DMS53 treated with DMSO at 0.1 percent for 48 hours (cell line): Measurements from ENCODE around the gene CLASP1.
"Not testable (repeated sequence)": the region's sequence is repeated elsewhere in the genome, so short reads cannot be mapped to it uniquely, and the experiment has no call there.

Experiments
- DNase-seq: peaks from one replicate; lab custom pipeline; 2025; ENCODE audit not compliant: unreplicated experiment; lab: John Stamatoyannopoulos, UW

CLASP1 gene

DNA sequence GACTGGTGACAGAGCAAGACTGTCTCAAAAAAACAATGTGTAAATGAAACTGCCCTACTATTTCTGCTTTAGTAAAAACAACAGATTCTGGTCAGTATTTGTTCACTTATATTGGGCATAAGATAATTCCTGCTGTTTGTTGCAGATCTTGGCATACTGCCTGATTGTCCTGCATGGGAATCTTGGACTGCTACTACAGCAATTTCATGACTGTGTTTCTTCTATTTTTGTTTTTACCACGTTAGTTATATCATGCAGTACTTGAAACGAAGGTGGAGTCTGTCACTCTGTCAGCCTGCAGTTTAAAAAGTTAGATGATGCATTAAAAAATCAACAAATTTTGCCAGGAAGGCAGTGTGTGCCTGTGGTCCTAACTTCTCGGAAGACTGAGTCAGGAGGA is 14.2 kb upstream of the CLASP1 start:
- no peak for DNase-seq

DNA sequence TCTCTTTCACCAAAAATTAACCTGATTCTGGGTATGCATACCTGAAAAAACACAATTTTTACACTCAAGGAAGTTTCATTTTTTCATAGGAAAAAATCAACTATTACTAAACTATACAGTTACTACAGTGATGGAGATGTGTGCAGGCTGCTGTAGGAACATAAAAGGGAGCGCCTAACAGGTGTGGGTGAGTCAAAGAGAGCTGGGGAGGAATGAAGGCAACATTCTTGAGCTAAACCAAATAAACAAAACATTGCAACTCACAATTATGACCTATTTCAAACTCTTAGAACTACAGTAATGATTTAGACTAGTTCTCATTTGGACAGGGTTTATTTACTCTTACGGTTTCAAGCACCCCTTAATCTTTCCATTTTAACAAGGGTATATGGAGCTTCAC is 13.4 kb upstream of the CLASP1 start:
- no peak for DNase-seq

DNA sequence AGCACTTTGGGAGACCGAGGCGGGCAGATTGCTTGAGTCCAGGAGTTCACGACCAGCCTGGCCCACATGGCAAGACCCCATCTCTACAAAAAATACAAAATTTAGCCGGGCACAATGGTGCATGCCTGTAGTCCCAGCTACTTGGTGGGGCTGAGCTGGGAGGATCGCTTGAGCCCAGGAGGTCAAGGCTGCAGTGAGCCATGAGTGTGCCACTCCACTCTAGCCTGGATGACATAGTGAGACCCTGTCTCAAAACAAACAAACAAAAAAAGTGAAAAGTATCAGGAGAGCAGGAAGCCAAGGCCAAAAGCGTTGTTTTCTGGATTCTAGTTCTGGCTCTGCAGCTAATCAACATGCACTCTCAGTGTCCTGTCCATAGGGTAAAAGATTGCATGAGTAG is 10.7 kb upstream of the CLASP1 start:
- no peak for DNase-seq

DNA sequence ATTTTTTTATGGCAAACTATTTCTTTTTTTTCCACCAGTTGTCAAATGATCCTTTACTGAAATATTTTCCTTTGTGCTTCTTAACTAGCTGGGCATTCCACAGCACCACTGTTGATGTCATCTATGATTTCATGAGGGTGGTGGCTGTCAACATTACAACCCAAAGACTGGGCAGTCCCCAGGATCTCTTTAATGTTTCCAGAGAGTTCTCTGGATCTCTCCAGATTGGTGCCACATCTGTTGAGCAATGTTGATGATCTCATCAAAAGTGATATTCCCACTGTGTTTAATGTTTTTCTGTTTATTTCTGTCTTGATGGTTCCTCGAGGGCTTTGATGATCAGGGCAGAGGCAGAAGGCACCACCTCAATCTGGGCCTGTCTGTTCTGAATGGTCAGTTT is 9.1 kb upstream of the CLASP1 start:
- not testable (repeated sequence) for DNase-seq

DNA sequence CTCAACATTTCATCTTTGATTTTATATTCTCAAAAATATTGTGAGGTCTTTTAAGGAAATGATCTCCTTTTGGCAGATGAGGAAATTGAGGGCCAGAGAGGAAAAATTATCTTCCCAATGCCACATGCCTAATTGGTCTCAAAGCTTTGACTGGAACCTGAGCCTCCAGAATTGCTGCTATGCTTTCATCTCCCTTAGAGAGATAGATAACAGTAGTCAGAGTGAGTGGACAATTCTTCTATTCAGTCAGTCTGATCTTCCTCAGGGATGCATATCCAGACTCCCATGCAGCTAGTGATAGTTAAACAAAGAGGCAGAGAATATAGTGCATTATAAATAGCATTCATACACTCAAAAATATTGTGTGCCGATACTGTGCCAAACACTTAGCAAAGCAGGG is 3.8 kb upstream of the CLASP1 start:
- no peak for DNase-seq

DNA sequence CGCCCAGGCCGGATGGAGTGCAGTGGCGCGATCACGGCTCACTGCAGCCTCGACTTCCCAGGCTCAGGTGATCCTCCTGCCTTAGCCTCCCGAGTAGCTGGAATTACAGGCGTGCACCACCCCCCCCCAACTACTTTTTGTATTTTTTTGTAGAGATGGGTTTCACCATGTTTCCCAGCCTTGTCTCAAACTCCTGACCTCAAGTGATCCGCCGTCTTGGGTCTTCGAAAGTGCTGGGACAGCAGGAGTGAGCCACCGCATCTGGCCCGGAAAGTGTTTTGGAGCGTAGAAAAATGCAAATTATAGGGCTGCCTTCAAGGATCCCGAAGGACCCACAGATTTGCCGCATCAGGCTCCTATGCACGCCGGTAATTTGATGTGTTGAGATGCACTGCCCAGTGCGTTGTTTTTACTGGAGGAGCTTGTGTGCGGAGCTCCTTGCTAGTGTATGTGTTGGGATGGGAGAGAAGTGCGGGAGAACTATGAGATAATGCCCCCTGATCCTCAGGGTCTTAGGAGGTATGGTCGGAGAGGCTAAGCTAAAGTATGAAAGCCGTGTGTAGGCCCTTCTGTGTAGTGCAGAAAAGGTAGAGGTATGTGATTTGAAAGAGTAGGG is 1.2 kb upstream of the CLASP1 start:
- DNase-seq: peak; percentile 2

DNA sequence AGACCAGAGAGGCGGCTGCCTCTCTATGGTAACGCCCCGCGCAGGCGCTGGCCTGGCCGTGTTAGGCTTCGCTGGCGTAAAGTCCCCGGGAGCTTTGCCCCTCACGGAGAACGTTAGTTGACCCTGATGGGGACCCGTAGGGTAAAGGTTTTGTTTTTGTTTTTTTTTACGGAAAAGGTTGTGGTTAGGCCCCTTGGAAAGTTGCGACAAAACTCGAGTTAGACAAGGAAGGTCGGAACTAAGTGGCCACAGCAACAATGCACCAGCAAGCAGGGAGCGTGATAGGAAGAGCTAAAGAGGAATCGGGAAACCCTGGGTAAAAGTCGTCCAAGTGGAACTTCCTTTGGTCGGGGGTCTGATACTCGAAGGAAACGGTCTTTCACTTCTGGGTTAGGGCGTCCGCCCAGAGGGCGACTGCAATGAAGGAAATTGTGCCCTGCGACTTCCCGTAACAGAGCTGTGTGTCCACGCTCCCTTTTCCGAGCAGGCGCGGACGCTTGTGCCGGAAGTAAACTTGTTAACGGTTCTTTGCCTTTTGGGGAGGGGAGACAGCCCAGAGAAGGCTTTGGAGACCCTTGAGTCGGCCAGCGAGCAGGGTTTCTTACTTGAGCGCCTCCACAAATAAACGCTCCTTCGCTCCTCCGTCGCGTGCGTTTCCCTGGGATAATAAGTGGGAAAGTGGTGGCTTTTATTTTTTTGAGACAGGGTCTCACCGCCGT is 493 bp upstream of the CLASP1 start:
- DNase-seq: peak; percentile 97

DNA sequence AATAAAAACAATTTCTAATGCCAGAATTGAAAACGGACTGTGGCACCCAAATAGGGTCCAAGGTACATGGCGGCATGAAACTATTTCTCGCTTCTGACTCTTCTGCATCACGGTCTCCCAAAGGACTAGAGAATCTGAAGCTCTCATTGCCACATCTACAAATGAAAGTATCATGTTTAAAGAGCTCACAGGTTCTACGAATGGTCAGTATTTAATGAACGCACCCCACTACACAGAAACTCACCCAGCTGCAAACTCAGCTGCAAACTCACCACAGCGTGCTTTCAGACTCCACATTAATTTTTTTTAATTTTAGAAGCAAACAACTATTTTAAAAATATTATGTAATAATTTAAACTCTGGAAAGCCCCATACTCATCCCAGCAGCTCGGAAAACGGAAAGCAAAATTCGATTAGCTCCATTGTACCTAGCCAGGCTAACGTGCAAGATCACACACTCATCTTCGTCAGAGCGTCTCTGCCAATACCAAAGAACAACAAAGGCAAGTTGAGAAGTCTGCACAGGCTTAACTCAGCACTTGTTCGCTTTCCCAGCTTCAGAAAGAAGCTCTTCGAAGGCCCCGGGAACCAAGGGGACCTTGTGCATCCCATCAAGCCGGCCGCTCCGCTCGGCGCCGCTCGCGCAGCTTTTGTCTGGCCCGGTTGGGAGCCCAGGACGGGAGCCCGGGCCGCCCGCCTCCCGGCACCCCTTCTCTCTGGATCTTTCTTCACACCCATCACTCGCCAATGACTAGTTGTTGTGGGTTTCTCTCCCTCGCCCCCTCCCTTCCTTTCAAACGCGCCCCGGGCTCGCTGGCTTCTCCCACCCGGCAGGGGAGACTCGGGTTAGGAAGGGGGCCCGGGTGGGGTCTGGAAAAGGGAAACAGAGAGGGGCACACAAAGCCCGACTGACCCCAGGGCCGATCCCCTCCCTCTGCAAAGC is 785 bp downstream of the CLASP1 start:
- DNase-seq: peak; percentile 21

DNA sequence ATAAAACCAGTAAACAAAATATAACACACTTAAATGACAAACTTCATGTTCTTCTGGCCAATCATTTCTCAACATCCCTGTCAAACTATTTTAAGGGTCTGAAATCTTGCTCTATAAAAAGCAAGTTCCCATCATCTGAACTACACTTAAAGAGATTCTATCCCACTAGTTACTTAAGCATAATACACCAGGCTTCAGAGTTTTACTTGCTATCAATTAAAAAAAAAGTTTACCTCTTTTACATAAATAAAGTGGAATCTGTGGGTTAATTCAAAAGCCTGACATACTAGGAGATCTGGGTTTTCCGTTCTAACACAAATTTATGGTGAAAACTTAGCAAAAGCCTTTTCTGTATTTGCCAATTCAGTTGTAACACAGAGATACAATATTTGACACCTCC is 1.9 kb downstream of the CLASP1 start:
- DNase-seq: no peak

DNA sequence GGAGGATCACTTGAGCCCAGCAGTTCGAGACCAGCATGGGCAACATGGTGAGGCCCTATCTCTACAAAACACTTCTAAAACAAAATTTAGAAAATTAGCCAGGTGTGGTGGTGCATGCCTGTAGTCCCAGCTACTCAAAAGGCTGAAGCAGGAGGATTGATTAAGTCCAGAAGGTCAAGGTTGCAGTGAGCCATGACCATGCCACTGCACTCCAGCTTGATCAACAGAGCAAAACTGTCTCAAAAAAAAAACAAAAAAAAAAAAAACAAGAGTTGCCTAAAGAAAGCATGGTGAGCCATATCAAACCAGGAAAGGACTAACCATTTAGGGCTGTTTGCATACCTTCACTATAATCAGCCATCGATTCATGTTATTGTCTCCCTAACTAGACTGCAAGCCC is 4.5 kb downstream of the CLASP1 start:
- no peak for DNase-seq

DNA sequence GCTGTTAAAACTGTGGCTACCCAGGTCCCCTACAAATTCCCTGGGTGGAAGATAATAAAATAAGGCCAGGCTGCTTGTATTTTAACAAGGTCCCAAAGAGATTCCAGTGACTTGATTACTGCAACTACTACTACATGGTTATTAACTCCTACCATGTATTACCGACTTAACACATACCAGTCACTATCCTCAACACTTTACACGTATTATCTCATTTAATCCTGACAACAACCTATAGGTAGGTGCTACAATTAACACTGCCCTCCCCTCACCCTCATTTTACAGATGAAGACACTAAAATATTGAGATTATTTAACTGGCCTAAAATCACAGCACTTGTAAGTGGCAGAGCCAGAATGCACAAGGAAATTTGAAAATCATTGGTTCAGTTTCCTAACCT is 5.4 kb downstream of the CLASP1 start:
- no peak for DNase-seq

DNA sequence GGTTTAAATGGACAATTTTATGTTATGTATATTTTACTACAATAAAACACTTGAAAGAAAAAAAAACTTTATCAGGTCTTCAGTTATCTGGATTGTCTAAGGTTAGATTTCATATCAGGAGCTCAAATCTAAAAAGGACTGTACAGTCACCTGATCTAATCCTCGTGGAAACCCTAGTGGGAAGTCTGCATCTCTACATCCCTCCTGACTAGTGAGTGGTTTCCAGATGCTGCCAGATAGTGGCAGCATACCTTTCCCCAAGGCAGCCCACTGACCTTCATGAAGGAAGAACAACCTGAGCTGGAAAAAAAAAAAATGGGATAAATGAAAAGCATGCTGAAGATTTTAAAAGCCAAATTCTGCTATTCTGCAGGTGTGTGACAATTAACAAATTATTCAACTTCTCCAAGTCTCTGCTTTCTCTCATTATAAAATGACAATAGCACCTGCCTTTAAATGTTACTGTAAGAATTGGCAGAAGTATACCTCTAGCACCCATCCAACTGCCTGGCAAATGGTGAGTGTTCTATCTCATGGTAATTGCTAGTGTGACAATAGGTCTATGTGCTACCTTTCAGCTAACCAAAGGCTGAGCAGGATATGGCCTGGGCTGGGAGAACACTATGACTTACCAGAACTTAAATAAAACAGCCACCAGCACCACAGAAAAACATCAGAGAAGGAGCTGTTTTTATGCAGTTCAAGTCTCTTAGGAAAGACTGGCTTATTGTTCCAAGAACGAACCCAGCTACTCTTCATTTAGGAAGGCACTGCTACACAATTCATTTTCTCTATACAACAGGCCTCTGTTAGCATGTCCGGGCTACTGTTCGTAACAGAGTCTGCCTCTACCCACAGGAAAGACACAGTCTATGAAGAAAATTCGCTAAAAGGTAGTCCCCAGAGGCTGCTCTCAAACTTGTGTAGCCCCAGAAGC is 8.6 kb downstream of the CLASP1 start:
- DNase-seq: no peak

DNA sequence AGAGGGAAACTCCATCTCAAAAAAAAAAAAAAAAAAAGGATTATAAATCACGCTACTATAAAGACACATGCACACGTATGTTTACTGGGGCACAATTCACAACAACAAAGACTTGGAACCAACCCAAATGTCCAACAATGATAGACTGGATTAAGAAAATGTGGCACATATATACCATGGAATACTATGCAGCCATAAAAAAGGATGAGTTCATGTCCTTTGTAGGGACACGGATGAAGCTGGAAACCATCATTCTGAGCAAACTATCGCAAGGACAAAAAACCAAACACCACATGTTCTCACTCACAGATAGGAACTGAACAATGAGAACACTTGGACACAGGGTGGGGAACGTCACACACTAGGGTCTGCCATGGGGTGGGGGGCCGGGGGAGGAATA is 9.4 kb downstream of the CLASP1 start:
- DNase-seq: not testable (repeated sequence)

DNA sequence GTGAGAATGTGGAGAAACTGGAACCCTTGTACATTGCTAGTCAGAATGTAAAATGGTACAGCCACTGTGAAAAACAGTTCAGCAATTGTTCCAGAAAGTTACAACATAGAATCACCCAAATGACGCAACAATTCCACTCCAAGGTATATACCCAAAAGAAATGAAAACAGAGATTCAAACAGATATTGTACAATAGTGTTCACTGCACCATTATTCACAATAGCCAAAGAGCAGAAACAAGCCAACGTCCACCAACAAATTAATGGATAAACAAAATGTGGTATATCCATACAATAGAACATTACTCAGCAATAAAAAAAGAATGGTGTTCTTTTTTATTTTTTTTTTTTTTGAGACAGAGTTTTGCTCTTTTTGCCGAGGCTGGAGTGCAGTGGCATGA is 10.9 kb downstream of the CLASP1 start:
- no peak for DNase-seq

DNA sequence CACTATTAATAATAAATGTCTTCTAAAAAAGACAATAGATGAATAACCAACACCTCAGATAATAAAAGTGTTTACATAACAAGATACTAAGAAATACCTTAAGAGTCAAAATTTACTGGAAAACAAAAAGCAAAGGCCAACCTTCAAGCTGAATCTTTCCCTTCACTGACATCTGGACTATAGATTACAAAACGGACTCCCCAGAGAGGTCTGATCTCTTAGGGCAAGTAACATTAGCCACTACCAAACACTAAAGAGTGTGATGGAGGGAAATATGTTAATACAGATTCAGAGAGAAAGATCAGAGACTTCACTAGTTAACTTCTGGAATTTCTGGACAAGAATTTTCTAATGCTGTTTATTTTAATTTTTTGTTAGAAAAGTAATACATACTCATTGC is 13.9 kb downstream of the CLASP1 start:
- DNase-seq: no peak

DNA sequence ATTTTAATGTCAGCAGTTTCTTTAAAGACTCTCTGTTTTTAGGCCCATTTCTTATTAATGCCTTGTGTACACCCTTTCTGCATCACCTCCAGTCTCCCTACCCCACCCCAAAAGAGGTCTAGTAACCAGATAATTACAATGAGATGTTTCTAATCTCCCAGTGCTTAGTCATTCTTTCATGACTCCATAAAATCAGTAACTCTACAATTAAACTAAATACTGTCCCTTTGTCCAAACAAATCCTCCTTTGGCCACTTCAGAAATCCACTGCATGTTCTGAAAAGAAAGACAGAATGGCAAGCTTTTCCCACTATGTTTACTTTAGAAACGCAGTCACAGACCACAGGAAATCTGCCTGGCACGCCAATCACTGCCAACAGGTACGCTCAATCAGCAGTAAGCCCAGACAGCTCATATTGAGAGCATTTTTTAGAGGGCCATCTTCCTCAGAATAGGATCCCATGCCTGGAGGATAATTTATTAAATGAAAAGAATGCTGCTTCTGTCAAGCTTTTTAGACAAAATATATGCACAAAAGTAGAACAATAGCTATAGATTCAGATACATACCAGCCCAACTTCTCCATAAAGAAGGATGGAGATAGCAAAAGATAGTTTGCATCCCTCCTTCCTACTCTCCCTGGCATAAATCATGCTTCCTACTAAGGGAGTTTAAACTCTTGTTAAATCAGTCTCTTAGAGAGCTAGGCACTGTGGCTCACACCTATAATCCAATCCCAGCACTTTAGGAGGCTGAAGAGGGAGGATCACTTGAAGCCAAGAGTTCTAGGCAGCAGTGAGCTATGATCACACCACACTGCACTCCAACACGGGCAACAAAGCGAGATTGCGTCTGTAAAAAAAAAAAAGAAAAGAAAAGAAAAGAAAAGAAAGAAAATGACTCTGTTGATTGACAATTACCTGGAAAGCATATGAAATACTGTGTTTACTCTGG is 14.6 kb downstream of the CLASP1 start:
- peak; percentile 60 for DNase-seq

DNA sequence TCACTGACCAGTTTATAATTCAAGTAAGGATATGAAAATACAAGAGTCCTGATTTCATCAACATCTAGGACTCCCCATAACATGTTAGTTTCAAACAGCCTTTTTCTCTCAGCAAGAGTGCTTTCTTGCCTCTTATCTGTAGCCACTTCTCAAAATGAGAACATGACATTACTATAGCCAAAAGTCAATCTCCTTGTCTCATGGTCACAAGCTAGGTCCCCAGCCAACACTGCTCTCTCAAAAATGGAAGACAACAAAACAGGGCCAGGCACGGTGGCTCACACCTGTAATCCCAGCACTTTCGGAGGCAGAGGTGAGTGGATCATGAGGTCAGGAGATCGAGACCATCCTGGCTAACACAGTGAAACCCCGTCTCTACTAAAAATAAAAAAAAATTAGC is 15.8 kb downstream of the CLASP1 start:
- DNase-seq: no peak

DNA sequence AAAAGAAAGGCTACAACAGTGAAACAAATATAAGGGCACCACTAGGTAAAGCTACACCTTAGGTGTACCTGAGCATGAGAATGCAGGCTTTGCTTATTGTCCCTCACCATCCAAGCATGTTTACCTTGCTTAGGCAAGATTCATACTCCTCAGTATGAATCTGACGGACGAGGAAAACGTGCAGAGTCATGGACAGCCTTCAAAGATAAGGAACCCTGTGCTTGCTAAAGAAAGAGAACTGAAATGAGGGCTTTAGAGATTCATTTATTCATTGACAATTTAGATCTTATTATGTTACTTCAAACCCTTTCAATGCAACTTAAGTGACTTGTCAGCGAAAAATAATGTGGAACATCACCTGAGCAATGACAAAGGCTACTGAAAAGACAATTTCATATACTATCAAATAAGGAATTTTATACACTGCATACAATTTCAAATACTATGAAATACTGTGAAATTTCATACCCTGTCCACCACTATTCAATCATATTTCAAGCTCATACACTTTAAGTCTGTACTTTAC is 21.7 kb downstream of the CLASP1 start:
- no peak for DNase-seq

DNA sequence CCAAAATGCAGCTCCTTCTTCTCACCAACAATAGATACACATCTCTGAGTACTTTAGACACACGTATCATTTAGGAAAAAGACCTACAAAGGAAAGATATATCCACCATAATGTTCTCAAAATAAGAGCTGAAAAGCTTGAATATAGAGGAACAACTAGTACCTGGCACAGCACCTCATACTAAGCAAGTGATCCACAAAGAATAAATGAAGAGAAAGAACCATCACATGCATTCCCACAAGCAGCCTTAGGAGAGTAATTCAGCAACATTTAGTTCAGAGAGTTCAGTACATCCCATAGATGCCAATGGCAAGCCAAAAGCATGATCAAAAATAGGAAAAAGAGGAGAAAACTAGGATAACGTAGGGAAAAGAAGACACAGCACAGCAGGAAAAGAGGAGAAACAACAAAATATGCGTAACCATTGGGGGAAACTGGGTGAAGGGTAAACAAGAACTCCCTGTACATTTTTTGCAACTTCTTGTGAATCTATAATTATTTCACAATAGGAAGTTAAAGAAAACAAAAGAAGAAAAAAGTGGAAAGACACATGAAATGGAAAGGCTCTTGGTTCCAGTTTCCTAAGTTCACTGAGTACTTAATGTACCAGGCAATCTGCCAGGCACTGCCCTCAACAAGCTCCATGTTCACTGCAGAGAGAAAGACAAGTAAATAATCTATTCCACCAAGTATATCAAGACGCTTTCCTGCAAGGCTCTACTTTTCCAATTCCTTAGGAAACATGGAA is 22.3 kb downstream of the CLASP1 start:
- no peak for DNase-seq
